ENCODE data around the gene P4HTM.

DNA sequence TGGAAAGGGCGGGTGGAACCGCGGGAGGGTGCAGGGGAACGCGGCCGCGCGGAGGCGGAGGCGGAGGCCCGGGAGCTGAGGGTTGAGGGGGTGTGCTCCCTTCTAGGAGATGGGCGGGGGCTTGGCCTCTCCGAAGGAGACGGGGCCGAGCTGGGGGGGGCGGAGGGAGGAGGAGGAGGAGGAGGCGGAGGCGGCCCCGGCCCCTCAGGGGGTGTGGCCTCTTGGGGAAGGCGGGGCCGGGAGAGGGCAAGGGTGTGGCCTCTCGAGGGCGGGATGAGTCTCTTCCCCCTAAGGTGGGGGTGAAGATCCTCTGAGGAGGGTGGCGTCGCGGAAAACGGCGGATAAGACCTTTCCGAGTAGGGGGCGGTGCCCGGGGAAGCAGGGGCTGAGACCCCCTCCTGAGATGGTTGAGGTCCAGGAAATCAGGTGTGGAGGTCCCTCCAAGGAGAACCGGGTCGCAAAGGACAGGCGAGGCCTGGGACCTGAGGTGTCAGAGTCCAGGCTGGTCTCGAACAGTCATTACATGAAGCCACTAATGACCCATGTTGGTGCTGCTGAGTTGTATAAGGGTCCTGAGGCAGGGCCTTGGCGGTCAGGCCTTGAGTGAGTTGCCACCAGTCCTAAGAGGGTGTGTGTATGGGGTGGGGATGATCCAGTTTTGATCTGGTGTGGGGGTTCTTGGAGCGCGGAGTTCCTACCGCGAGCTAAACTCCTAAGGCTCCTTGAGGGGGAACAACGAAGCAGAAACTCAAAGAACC, 17.9 kb downstream of the P4HTM start:
- TF ChIP-seq CTCF (IDR thresholded peaks at IDR 0.05; ENCODE audit: borderline replicate concordance, extremely low read depth, low read length, poor library complexity, severe bottlenecking) (no peak), EZH2 (IDR thresholded peaks at IDR 0.05; ENCODE audit: borderline replicate concordance, low read depth, low read length, severe bottlenecking) (no peak)

Data from DND-41 (cell line).